Aorta (tissue), 5 donors: ENCODE measurements around the gene MCL1. TPM values are rescaled to one million over a fixed set of nuclear protein-coding genes. Genes with fewer than 3 reads are reported as not detected.
A peak's percentile ranks its signal among the peaks of the same experiment; 100 is the strongest.
"Not testable (repeated sequence)": the region's sequence is repeated elsewhere in the genome, so short reads cannot be mapped to it uniquely, and the experiment has no call there.

Experiments
- ATAC-seq: fragments of 200-7000 bp; cut with Tn5 transposase; one replicate; pipeline ENCODE4 v1.9.1; 2022; ENCODE audit warnings: moderate library complexity; ENCODE audit not compliant: low FRiP score
- DNase-seq, 2 donors: peaks; one replicate each; pipeline ENCODE4 v3.0.0-alpha.2; 2020
- H3K27ac ChIP-seq, 2 donors: one replicate each; pipeline ENCODE4 v1.5.1; 2013; ENCODE audit warnings: low read length in 2 of 2, mild to moderate bottlenecking in 2 of 2, moderate library complexity in 2 of 2, control low read depth in 1 of 2, inconsistent platforms in 1 of 2, low read depth in 1 of 2
- H3K27me3 ChIP-seq, 2 donors: one replicate each; pipeline ENCODE4 v1.6.1; 2013; ENCODE audit warnings: control low read depth in 1 of 2, low read length in 1 of 2, mild to moderate bottlenecking in 1 of 2, moderate library complexity in 1 of 2; ENCODE audit not compliant: insufficient read depth in 2 of 2, control insufficient read depth in 1 of 2
- H3K36me3 ChIP-seq, 2 donors: one replicate each; pipeline ENCODE4 v1.6.1; 2013; ENCODE audit warnings: control low read depth in 1 of 2, low read length in 1 of 2, mild to moderate bottlenecking in 1 of 2; ENCODE audit not compliant: insufficient read depth in 2 of 2, control insufficient read depth in 1 of 2
- H3K4me1 ChIP-seq, 2 donors: one replicate each; pipeline ENCODE4 v1.6.1; 2013; ENCODE audit warnings: low read length in 2 of 2, control low read depth in 1 of 2, mild to moderate bottlenecking in 1 of 2, moderate library complexity in 1 of 2; ENCODE audit not compliant: insufficient read depth in 2 of 2, control insufficient read depth in 1 of 2
- H3K4me3 ChIP-seq, 2 donors: one replicate each; pipeline ENCODE4 v1.5.1; 2013; ENCODE audit warnings: low read length in 2 of 2, control low read depth in 1 of 2, mild to moderate bottlenecking in 1 of 2
- H3K9me3 ChIP-seq: one replicate; pipeline ENCODE4 v1.6.1; 2013; ENCODE audit warnings: mild to moderate bottlenecking, low read length; ENCODE audit not compliant: control insufficient read depth
- WGBS, 2 donors: extraction: QIAGEN DNeasy Blood & Tissue Kit; methylation state at CpG; one replicate each; pipeline ENCODE4 v1.1.7; 2013; 5-methylcytosine and 5-hydroxymethylcytosine counted together
- intact Hi-C, 2 donors: fragments of 100-400 bp; cut with DNase I; formaldehyde crosslinking; loops; one replicate each; pipeline versions ENCODE4 v1.14.2 to v1.15.0; 2022
- long read RNA-seq, 2 donors: library from polyadenylated mRNA; unstranded; transcript quantifications; one replicate each; pipeline ENCODE4 v2.0.0, GENCODE V29; 2020 to 2021
- polyA plus RNA-seq, 2 donors: library from polyadenylated mRNA; stranded (reverse); fragments of 200-250 nt; gene quantifications; one replicate each; pipeline ENCODE4 v1.2.3, GENCODE V29; 2013
- total RNA-seq, 2 donors: library from RNA; stranded (reverse); fragmentation: NEBNext Ultra II Directional; extraction: Animal tissue kit (Norgen Biotek cat#: 25700); gene quantifications; one replicate each; pipeline ENCODE4 v1.2.1, GENCODE V29; 2021
- donor health status: healthy with polysubstance abuse.
- donor health status: Bipolar disorder and iron deficiency.
- donor health status: DM: no; HTN: no; CAD: no.
- donor health status: DM: no; HTN: no; CAD: no.
- donor health status: DM: yes; HTN: yes; CAD: no.

Gene MCL1
- total RNA-seq: 100 to 1,000 TPM; 247 to 533 TPM
- polyA plus RNA-seq: 100 to 1,000 TPM; 146 to 200 TPM
- long read RNA-seq, donor 1, transcript MCL1-201 (2 exons, 1,110 nt): minor isoform, 5 of 118 reads
- long read RNA-seq, donor 1, transcript MCL1-202 (3 exons, 3,932 nt): major isoform, 35 of 118 reads
- long read RNA-seq, donor 1, transcript MCL1-203 (2 exons, 1,099 nt): minor isoform, 5 of 118 reads
- long read RNA-seq, donor 1, partial matches to known transcripts: 0 of 118 reads
- long read RNA-seq, donor 1, other reads (novel, unspliced or antisense): 73 of 118 reads
- long read RNA-seq, donor 2, transcript MCL1-202 (3 exons, 3,932 nt): major isoform, 73 of 101 reads
- long read RNA-seq, donor 2, partial matches to known transcripts: 0 of 101 reads
- long read RNA-seq, donor 2, other reads (novel, unspliced or antisense): 23 of 101 reads

DNA sequence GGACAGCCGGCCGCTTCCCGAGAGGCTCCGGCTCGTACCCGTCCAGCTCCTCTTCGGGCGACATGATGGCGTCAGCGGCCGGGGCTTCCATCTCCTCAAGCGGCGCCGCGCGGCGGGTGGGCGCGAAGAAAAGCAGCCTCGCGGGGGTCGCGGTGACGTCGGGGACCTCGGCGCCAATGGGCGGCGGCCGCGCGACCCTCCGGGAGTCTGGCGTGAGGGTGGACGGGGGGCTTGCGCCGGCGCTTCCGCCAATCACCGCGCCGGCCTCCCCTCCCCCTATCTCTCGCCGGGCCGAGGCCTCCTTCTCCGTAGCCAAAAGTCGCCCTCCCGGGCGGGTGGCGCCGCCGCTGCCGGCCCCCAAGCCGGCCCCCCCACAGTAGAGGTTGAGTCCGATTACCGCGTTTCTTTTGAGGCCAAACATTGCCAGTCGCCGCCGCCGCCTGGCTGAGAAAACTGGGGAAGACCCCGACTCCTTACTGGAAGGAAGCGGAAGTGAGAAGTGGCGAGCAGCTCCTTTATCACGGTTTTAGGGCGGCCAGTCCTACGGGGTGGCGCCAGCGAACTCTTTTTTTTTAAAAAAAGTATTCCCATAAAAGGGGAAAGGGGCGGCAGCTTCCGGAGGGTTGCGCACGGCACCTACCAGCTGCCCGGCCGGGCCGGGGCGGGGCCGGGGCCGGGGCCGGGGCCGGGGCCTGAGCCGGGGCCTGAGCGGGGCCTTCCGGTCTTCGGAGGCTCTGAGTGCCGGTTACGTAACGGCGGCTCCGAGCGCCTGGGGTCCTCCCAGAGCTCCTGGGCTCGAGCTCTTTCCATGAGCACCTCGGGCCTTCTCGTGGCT lies at the start of gene MCL1:
MCL1 (minus strand) TSS at position 501 of the 835 bp plus-strand sequence; CDS start at position 421, 80 bp downstream.
- intact Hi-C loops: loop anchor here (2.0 kb wide), 1 partner anchor 33 kb away; no protein-coding TSS in a partner anchor
- peak; percentile 93 for ATAC-seq

DNA sequence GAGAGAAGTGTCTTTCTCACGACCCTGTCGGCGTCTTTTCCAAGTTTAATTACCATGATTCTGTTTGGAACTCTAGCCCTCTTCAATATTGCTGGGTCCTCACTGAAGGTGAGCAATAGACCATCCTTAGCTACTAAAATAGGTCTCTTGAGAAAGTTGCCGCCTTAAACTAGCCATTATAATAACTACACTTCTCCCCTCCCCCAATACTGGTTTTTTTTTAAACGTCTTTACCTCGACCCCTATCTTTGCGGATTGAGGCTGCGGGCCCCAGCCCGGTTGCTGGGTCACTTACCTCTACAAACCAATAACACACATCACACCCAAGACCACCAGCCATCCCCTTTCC lies 49.3 kb upstream of the MCL1 start:
- Histone ChIP-seq H3K4me1 (no peaks in the 10 kb centered on the region), H3K27me3 (no peaks in the 10 kb centered on the region), H3K9me3 (no peaks in the 10 kb centered on the region), H3K36me3 (peaks cover 0 to 1% of the 10 kb centered on the region in 2 donors), H3K27ac (peak overlapping the region in 1 of 2 donors; percentile 11), H3K4me3 (peak overlapping the region; percentile 28 to 35)
- intact Hi-C loops: loop anchor here in 1 of 2 donors (2.0 to 10.0 kb wide), 2 partner anchors 68 to 164 kb away; no protein-coding TSS in a partner anchor
- ATAC-seq (no peak), DNase-seq (no peak)
- 1% methylated on average over 9 of the region's 9 CpGs for WGBS, 2 donors

More for the DNA sequence above, at the start of gene MCL1:
- Histone ChIP-seq H3K27ac (peak within 1 kb of the TSS; percentile 90 to 99), H3K4me1 (no peaks in the 10 kb centered on the region), H3K27me3 (no peaks in the 10 kb centered on the region), H3K9me3 (no peaks in the 10 kb centered on the region), H3K36me3 (peaks cover 4 to 8% of the 10 kb centered on the region in 2 donors), H3K4me3 (peak within 1 kb of the TSS; percentile 94 to 95)
- 0 to 1% methylated on average over 61 to 94 of the region's 94 CpGs for WGBS, 2 donors
- DNase-seq: peak; percentile 95 to 96

DNA sequence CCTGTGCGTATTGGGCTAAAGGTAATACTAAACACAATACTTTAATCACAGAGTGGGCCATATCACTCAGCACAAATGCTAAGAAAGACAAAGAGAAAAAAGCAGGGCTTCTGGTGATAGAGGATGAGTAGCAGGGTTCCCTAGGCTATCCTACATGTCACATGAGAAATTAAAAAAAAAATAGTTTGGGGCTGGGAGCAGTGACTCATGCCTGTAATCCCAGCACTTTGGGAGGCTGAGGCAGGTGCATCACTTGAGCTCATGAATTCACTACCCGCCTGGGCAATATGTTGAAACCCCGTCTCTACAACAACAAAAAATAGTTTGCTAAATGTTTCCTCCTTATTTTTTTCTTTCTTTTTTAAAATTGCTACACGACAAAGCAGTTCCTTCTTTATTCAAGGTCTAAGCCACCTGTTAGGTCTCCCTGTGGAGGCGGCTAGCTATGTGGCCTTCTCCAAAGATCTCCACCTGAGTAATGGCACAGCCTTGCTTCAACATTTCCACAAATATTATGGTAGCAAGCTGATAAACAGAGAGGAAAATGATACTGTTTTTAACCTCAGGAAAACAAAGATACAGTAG lies 48.5 kb upstream of the MCL1 start:
- no peak overlapping the region for H3K27ac ChIP-seq
- H3K9me3 ChIP-seq: no peaks in the 10 kb centered on the region
- intact Hi-C loops: loop anchor here in 1 of 2 donors (2.0 to 10.0 kb wide), 2 partner anchors 67 to 163 kb away; no protein-coding TSS in a partner anchor
- 82 to 83% methylated on average over 5 of the region's 5 CpGs for WGBS, 2 donors
- no peaks in the 10 kb centered on the region for H3K27me3 ChIP-seq
- H3K4me3 ChIP-seq: peak overlapping the region; percentile 28 to 35
- ATAC-seq (no peak), DNase-seq (no peak)
- peaks cover 0 to 5% of the 10 kb centered on the region in 2 donors for H3K36me3 ChIP-seq
- H3K4me1 ChIP-seq: no peaks in the 10 kb centered on the region

DNA sequence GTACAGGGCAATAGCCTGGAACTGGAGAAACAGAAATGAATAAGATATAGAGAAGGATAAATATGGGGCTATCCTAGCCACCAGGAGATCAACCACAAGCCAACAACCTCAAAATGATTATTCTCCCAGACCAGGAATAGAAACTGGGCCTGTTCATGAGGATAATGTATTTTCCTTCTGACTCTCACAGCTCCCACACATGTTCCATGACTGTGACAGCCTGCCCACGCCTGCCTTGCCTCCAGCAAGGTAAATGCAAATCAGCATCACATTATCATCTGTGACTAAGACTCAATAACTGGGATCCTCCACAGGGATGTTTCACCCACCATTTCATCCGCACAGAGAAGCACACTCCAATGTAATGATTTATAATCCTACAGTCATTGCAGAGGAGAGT lies 46.7 kb upstream of the MCL1 start:
- DNase-seq (no peak), ATAC-seq (no peak)
- no peaks in the 10 kb centered on the region for H3K9me3 ChIP-seq
- no peaks in the 10 kb centered on the region for H3K27me3 ChIP-seq
- no peaks in the 10 kb centered on the region for H3K4me1 ChIP-seq
- H3K4me3 ChIP-seq: no peak overlapping the region
- intact Hi-C loops: loop anchor here in 1 of 2 donors (10.0 kb wide), 1 partner anchor 161 kb away; no protein-coding TSS in a partner anchor
- H3K27ac ChIP-seq: no peak overlapping the region
- 87 to 88% methylated on average over 2 of the region's 2 CpGs for WGBS, 2 donors
- H3K36me3 ChIP-seq: peaks cover 0 to 5% of the 10 kb centered on the region in 2 donors

DNA sequence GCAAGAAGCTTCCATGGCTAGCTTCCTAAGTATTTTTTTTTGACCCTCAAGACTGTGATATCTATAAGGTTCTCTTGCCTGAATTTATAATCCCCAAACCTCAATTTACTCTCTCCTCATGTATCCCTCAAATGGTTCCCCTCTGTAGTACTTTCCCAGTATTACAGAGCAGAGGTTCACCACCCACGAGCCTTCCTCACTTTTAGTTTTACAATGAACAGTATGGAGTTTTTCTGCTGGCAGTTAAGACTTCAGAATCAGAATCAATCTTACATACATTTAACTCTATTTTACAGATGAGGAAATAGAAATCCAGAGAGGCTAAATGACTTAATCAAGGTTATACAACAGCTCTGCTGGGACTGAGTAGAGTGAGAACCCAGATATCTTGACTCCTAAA lies 45.1 kb upstream of the MCL1 start:
- intact Hi-C loops: loop anchor here in 1 of 2 donors (10.0 kb wide), 1 partner anchor 160 kb away; no protein-coding TSS in a partner anchor
- H3K4me1 ChIP-seq: peaks cover 0 to 12% of the 10 kb centered on the region in 2 donors
- H3K4me3 ChIP-seq, ATAC-seq, H3K9me3 ChIP-seq, DNase-seq, H3K36me3 ChIP-seq, H3K27me3 ChIP-seq, H3K27ac ChIP-seq: not testable (repeated sequence)
- 74 to 75% methylated on average over 1 of the region's 1 CpG for WGBS, 2 donors

DNA sequence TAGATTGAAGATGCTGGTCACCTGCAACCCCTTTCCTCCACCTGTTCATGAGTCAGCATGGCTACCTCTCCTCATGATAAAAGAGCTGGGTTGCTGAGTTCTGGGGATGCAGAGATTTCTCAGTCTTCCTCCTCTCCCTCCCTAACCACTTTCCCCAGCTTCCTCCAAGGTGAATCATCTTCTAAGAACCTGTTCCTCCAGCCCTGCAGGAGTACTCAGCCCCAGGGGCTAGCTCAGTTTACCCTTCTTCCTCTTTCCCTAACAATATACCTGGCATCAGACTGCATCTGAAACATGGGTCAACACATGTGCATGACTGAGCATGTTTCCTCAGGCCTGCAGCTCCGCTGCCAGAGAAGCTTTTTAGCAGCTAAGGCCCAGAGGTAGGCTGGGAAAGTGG lies 44.7 kb upstream of the MCL1 start:
- not testable (repeated sequence) for H3K27me3 ChIP-seq, DNase-seq, H3K36me3 ChIP-seq, H3K4me3 ChIP-seq, H3K9me3 ChIP-seq, ATAC-seq
- intact Hi-C loops: loop anchor here in 1 of 2 donors (10.0 kb wide), 1 partner anchor 159 kb away; no protein-coding TSS in a partner anchor
- H3K4me1 ChIP-seq: peaks cover 0 to 13% of the 10 kb centered on the region in 2 donors
- 86 to 100% methylated on average over 1 of the region's 1 CpG for WGBS, 2 donors
- H3K27ac ChIP-seq: peak overlapping the region in 1 of 2 donors; percentile 20

- H3K36me3 ChIP-seq: peaks cover 0 to 5% of the 10 kb centered on the region in 2 donors
- peak; percentile 66 to 82 for DNase-seq
- peak; percentile 43 for ATAC-seq
- no peaks in the 10 kb centered on the region for H3K9me3 ChIP-seq
- H3K27ac ChIP-seq: no peak overlapping the region
- H3K4me3 ChIP-seq: no peak overlapping the region
- 20 to 27% methylated on average over 8 of the region's 8 CpGs for WGBS, 2 donors
- intact Hi-C loops: loop anchor here in 1 of 2 donors (10.0 kb wide), 1 partner anchor 158 kb away; no protein-coding TSS in a partner anchor
- H3K27me3 ChIP-seq: no peaks in the 10 kb centered on the region
- H3K4me1 ChIP-seq: peaks cover 0 to 13% of the 10 kb centered on the region in 2 donors
Observed at GRCh38 chr1:150622303-150622975, 43.0 kb upstream of the MCL1 start.
